GM21528 (cell line): Measurements from ENCODE around the gene MX1.

Source experiments
- ATAC-seq: cut with Tn5 transposase; IDR thresholded peaks from one replicate; pipeline ENCODE4 v1.9.1; 2021; ENCODE audit warnings: mild to moderate bottlenecking, moderate library complexity; ENCODE audit not compliant: unreplicated experiment, low FRiP score

Gene MX1

DNA sequence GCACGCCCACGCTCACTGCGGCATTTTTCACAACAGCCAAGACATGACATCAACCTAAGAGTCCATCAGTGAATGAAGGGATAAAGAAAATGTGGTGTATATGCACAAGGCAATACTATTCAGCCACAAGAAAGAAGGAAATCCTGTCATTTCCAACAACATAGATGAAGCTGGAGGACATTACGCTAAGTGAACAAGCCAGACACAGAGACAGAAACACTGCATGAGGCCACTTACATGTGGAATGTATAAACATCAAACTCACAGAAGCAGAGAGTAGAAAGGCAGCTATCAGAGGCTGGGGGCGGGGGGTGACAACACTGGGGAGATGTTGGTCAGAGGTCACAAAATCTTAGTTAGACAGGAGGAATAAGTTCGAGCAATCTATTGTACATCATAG, 61.0 kb downstream of the MX1 start:
- no peak for ATAC-seq

DNA sequence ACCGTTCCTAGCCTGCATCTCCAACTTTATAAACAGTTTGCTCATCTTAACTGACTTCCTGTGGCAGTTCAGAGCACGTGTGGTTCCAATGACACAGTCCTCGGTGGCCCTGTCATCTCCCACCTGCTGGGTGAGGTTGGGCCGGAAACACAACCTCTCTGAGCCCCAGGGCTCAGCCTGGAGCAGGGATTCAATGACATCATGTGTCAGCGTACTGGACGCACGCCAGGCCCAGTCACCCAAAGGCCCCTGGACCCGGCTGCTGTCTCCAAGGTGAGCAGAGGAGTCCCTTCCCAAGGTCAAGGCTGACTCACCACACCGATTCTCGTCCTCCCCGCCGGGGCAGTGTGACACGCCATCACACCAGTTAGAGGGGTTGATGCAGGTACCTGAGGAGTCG, 62.0 kb downstream of the MX1 start:
- ATAC-seq: no peak

DNA sequence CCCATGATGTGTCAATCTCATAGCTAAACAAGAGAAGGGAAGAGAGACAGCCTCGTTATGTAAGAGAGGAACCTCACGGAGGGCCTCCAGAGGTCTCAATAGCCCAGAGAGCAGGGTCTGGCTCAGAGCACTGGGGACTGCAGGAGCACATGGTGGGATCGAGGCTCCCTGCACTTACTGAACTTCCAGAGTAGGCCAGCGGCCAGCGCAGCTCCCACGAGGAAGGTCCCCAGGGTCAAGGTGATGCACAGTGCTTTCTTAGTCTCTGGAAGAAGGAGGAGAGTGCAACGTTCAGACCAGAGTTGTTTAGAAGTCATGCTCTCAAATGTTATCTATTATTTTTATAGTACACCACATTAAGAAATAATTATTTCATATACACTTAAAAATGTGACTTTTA, 63.3 kb downstream of the MX1 start:
- ATAC-seq: no peak

DNA sequence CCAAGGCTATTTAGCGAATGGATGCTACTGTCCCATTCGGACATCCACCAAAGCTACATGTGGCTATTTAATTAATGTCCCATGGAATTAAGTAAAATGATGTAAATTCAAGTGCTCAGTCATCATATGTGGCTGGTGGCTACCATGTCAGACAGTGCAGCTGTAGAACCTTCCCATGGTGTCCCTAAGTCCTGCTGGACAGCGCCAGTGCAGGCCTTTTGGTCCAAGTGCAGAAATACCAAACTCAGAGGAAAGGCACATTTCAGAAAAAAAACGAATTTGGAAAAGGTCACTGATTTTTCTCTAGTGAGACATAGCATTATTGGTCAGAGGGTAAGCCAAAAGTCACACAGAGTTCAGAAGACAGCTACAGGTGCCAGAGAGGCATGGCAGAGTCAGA, 64.3 kb downstream of the MX1 start:
- ATAC-seq: no peak

DNA sequence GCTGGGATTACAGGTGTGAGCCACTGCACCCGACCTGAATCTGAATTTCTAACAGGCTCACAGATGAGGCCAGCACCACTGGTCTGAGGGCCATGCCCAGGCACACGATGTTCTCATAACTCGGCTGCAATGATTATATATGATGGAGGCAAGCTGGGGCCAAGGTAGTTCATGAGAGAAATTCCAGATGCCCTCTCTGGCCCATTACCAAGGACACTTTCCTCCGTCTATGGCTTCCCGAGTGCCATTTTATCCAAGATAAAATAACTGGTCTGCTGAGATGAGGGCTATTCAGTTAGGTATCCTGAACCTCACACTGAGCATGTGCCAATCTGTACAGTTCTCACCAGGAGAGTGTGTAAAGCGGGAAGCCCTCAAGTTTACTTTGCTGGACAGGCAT, 65.4 kb downstream of the MX1 start:
- no peak for ATAC-seq

DNA sequence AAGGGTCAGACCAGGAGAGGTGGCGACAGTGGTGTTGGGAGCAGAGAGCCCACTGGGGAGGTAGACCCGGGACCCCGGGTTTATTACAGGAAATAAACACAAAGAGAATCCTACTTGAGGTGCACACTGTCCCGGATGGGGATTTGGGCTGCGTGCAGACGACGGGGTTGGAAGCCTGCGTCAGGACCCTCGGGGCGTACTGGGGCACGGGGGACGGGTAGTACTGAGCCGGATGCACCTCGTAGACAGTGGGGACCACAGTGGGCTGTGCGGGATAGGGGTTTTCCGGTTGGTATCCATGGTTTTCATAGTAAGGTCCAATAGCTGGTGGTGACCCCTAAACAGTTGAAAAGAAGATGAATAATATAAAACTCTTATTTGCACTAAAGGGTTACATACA, 68.2 kb downstream of the MX1 start:
- no peak for ATAC-seq

DNA sequence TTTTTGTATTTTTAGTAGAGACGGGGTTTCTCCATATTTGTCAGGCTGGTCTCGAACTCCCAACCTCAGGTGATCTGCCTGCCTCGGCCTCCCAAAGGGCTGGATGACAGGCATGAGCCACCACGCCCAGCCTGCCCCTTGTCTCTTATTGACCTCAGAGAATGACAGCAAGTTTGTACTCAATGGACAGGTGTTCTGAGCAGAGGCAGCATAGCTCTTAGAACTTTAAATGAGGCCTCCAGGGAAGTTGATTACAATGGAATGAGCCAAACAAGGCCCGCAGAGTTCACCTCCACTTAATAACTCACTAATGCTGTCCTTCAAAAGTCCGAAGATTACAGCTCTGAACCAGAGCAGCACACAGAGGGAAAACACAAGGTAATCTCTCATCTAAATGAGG, 71.0 kb downstream of the MX1 start:
- no peak for ATAC-seq

DNA sequence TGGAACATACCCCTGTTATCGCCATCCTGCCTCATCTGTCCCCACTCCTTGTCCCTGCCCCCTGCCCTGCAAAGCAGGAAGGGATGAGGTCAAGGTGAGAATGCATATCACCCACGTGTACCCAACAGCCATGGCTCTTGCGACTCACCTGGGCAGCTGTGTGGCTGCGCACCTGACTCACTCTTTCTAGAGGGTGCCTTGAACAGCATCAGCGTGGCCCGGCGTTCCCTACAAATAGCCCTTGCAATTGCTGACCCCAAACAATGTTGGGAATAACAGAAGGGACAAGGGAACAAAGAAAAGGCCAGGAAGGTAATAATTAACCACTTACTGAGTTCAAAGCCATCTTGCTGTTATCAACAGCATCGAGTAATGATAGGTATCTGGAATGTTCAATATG, 71.7 kb downstream of the MX1 start:
- ATAC-seq: no peak

DNA sequence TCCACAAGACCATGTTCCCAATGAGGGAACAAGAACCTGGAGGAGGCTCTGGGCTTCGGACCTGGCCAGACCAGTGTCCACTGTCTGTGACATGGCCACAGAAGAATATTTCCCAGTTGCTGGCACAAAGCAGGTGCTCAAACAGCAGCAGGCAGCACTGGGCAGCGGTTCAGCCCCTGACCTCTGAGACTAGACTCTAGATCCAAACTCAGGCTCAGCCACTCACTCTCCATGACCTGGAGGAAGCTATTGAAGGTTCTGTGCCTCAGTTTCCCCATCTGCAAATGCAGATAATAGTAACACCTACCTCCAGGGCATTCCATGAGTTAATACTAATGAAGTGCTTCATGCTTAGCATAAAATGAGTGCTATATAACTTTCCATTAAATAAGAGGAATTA, 73.9 kb downstream of the MX1 start:
- ATAC-seq: no peak

DNA sequence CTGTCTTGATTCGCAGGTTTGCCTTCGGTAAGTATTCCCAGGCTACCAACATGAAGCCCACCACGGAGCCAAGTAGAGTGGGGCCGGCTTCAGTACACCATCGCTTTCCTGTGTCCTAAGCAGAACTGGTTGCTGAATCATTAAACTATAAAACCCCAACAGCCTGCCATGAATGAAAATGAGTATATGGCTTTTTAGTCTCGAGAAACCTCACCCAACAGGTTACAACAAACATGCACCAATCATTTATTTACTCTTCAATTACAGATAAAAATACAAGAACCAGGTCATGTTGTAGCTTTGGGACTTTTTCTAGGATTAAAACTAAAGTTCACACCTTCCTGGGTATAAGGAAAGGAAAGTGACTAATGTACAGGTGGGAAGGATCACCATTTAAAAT, 74.3 kb downstream of the MX1 start:
- no peak for ATAC-seq

DNA sequence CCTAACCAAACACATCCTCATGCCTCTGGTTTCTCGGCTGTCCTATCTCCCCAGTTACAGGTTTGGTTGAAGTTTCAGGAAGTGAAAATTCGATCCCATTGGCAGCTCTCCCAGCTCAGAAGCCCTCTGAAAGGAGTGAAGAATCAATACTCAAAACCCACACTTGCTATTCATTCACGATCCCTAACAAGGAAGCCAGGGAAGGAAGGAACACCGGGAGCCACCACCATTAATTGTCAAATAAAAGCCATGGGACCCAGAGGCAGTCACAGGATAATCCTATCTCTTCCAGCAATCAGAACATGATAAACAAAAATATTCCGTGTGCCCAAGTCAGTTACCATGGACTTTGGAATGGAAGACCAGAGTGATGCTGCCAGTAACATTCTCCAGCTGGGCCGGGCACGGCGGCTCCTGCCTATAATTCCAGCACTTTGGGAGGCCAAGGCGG, 74.9 kb downstream of the MX1 start:
- no peak for ATAC-seq

DNA sequence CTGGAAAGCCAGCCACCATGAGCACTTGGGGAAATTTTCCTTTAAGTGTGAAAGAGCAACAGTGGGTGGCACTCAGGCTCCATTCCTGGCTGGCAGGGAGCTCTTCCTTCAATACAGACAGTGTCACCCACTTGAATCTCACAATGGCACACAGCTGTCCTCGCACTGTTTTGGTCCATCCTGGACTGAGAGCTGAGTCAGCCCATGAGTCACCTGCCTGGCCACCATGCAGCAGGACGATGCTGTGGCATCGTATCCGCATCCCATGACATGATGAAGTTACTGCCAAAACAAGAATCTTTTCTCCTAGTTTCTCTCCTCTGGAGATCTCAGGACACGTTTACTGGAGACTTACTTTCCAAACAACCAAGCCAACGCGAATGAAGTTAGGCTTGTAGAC, 75.9 kb downstream of the MX1 start:
- no peak for ATAC-seq

DNA sequence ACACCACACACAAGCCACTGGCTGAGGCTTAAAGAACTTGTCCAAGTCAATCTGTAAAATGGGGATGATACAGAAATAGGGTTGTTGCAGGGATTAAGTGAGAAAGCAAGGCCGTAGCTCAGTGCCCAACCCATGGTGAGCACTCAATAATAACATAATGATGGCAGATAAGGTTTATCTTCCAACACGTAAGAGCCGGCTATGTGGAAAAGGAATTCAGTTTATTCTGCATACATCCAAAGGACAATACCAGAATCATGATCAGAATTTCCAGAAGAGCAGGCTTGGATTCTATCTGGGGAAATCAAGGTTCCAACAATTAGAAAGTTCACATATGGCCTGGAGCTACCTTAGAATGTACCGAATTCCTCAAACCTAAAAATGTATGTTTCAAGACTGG, 77.3 kb downstream of the MX1 start:
- ATAC-seq: no peak

DNA sequence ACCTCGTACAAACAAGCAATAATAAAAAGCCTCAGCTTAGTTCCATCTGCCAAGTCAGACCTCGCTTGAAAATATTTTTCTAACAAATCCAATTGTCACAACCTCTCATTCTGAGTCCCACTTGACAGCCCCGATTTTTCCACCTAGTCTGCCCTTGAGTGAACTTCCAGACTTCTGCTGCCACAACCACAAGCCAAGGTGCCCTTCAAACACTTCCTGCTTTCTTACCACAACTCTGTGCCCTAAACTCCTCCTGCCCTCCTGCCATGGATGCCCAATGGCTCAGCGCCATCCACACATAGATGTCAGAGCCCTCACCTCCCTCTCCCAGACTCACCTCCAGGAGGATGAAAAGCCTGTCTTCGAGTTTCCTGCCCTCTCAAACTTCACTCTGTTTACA, 78.0 kb downstream of the MX1 start:
- no peak for ATAC-seq

DNA sequence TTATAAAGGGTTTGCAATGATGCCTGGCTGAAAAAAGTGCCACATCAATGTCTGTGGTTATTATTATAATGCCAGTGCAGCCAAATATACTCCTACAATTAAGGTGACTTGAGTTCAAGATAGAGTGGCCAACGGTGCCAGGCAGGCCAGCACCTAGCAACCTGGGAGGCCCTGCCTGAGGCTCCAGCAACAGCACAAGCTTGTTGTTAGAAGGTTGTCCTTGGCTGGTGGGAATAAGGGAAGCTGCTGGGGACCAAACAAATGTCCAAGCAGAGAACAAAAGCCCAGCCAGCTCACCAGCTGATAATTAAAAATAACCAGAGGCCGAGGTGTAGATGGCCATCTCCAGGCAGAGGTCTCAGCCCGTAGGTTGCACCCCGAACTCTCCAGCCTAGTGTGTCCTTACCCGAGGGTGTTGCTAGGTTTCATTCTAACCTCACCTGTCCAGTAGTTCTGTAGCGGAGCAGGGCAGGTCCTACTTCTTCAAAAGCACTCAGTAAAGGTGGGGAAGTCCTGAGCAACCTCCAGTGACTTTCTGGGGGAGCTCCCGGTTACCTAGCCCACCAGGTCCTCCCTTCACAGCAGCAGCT, 80.1 kb downstream of the MX1 start:
- no peak for ATAC-seq

DNA sequence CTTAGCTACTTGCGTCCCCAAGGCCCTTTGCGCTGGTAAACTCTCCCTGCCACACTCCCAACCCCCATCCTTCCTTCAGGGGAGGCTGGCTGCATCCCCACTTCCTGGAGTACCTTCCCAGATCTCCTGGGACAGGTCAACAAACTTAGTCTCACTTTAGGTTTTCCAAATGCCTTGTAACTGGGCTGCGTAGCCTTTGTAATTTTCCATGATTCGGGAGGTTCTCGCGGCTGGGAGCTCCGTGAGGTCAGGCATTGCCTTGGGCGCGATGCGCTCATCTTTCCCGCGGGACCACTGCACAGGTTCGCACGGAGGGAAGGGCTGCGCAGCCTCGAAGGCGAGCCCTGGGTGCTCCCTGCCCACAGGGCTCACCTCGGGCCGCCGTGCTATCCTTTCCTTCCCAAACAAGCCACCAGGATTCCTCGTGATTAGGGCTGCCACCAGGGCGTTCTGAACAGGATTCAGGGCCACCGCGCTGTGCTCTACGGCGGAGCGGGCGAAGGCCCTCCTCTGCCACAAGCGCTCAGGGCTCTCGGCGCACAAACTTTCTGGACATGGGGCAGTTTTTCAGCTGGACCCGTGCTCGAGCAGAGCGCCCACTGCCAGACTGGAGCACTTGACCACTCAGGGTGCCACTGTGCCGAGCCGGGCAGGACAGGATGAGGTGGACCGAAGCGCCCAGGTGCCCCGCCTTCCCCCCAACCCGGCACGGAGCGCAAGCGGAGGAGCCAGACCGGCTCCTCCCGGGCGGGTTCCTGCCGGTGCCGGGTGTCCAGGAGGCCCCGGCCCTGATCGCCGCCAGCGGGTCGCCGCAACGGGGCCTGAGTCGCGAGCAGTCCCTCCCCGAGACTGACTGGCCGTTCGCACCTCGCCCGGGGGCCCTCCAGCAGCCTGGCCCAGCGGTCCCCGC, 80.8 kb downstream of the MX1 start:
- ATAC-seq: no peak

DNA sequence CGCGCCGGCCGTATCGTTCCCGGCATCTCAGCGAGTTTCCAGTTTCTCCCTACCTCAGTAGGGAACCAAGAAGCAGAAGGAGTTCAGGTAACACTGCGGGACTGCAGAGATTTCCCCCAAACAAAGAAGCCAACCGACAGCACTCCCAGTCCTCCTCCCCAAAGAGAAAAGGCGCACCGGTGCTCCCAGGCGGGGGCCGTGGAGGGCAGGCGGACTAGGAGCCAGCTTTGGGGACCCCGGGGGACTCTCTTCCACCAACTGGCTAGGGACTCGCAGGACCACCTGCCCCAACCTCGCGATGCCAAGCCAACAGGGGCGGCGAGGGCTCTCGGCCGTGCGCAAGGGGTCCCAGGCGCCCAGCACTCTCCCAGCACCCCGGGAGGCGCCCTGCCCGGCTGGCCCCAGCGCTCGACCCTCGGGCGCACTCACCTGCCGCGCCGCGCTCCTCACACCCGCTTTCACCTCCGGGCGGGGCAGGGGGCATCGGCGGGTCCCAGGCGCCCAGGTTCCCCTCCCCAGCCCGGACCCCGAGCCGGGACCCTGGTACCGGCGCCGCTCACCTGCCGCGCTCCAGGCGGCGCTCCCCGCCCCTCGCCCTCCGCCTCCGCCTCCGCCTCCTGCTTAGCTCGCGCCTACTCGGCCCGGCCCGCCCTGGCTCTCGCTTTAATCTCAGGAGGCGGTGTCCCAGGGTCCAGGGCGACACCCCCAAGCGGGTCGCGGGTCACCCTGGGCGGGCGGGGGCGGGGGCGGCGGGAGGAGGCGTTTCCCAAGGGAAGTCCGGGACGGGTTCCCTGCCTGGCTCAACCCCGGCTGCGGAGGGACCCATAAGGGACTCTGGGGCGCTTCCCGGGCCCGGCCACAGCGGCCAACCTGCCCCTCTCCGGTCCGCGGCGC, 81.7 kb downstream of the MX1 start, which contains the start of gene TMPRSS2:
TMPRSS2 (minus strand) TSS at position 638 of the 894 bp plus-strand sequence. CDS start 10,025 bp downstream, outside the sequence.
- ATAC-seq: no peak

DNA sequence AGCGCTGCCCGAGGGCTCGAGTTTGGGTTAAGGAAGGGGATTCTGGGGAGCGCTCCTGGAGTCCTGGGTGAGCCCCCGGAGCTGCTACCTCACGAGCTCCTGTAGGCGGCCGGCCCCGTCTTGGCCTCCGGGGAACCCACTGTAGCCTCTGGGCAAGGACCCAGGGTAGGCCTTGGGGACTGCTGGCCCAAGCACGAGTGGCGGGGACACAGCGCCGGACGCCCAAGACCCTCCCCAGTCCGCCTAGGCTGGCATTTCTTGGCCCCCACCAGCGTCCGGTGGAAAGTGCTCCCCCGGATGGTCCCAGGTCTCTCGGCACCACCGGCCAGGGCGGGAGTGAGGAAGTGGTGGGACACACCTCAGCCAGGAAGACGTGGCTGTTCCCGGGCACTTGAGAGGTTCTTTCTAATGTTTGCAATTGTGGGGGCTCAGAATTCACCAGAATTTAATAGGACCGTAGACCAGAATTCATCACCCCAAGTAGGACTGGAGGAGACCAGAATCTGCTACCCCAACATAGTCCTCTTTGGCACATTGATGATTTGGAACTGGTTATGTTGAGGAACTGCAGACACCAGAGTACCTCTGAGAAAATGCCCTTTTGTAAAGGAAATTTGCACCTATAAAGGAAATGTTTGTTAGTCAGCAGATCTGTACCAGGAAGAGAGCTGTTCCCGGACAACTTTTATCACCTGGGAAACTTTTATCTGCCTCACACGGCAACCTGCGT, 82.5 kb downstream of the MX1 start:
- no peak for ATAC-seq
